K562 (cell line): ENCODE data around the gene B9D2. TPM values are rescaled to one million over a fixed set of nuclear protein-coding genes. Genes with fewer than 3 reads are reported as not detected.

Source experiments
- CXXC5 ChIP-seq: fragments of 250-450 bp; sonication (Bioruptor Pico); IDR thresholded peaks from 2 replicates; pipeline ENCODE4 v1.8.0; 2022; ENCODE audit warnings: inconsistent platforms, mild to moderate bottlenecking, moderate library complexity
- EGR1 ChIP-seq: fragments of 450-650 bp; conservative IDR thresholded peaks from 2 replicates; pipeline ENCODE4 v1.6.1; 2017; ENCODE audit warnings: mild to moderate bottlenecking
- FOXA3 ChIP-seq, 2 experiments: fragments of 450-650 bp in 1 of 2; sonication (generic) in 1 of 2; formaldehyde crosslinking; IDR thresholded peaks in 1 of 2; conservative IDR thresholded peaks in 1 of 2; 2 replicates each; pipeline versions ENCODE4 v1.4.0 to v1.8.0; 2020 to 2022; ENCODE audit warnings: mild to moderate bottlenecking in 2 of 2, missing genetic modification reagents in 1 of 2
- HNRNPL ChIP-seq: fragments of 200-400 bp; formaldehyde crosslinking; IDR thresholded peaks from 2 replicates; pipeline ENCODE4 v1.6.1; 2017; ENCODE audit warnings: low read depth, mild to moderate bottlenecking, low read length
- SIX5 ChIP-seq, 2 experiments: IDR thresholded peaks; 2 replicates each; pipeline ENCODE4 v1.6.1; 2011; ENCODE audit warnings: low read length in 2 of 2, borderline replicate concordance in 1 of 2, low read depth in 1 of 2, mild to moderate bottlenecking in 1 of 2, moderate library complexity in 1 of 2; ENCODE audit not compliant: insufficient read depth in 1 of 2
- SRSF7 ChIP-seq: fragments of 200-400 bp; formaldehyde crosslinking; optimal IDR thresholded peaks from 2 replicates; pipeline ENCODE3; 2017; ENCODE audit warnings: mild to moderate bottlenecking, low read depth, low read length
- ZNF239 ChIP-seq: fragments of 250-450 bp; sonication (Bioruptor Pico); IDR thresholded peaks from 2 replicates; pipeline ENCODE4 v1.4.0; 2020; ENCODE audit warnings: mild to moderate bottlenecking
- ZNF785 ChIP-seq: fragments of 250-450 bp; sonication (Bioruptor Pico); IDR thresholded peaks from 2 replicates; pipeline ENCODE4 v1.4.0; 2020; ENCODE audit warnings: mild to moderate bottlenecking
- polyA plus RNA-seq, 8 experiments: library from polyadenylated mRNA; depleted of rRNA in 4 of 8; stranded (reverse) in 5 of 8; unstranded in 3 of 8; fragments of >200 nt; fragmentation: Nextera tagmentation in 2 of 8; fragmentation: Illumina TruSeq in 1 of 8; extraction: Ambion mirVana in 2 of 8; extraction: Trizol in 1 of 8; gene quantifications; 2 replicates each; pipeline versions ENCODE4 v1.2.1 to v1.2.3, GENCODE V29; 2011 to 2014; ENCODE audit warnings: inconsistent platforms in 1 of 8, missing spikeins in 1 of 8
- total RNA-seq, 7 experiments: library from RNA; depleted of rRNA in 6 of 7; stranded (reverse); fragments of >200 nt in 6 of 7; fragmentation: Illumina TruSeq in 2 of 7; extraction: Trizol in 2 of 7; gene quantifications; 2 replicates each; pipeline versions ENCODE4 v1.2.1 to v1.2.3, GENCODE V29; 2011 to 2021; ENCODE audit warnings: low replicate concordance in 1 of 7
- TF ChIP-seq, protein P1 (sequence below): fragments of 450-650 bp; formaldehyde crosslinking; IDR thresholded peaks from 2 replicates; pipeline ENCODE4 v1.4.0; 2022; ENCODE audit warnings: mild to moderate bottlenecking, moderate library complexity
- TF ChIP-seq, protein P2 (sequence below): sonication (generic); formaldehyde crosslinking; IDR thresholded peaks from 2 replicates; pipeline ENCODE4 v1.8.1; 2022; ENCODE audit warnings: missing genetic modification reagents
- TF ChIP-seq, protein P3 (sequence below): IDR thresholded peaks from 2 replicates; pipeline ENCODE4 v1.6.1; 2012; ENCODE audit warnings: low read depth, low read length, improper control_type of control experiment, borderline replicate concordance
- TF ChIP-seq, protein P4 (sequence below), 2 experiments: fragments of 250-450 bp in 1 of 2; fragments of 450-650 bp in 1 of 2; sonication (Bioruptor Pico) in 1 of 2; IDR thresholded peaks; 2 replicates each; pipeline versions ENCODE4 v1.6.1 to v1.8.0; 2016 to 2021; ENCODE audit warnings: mild to moderate bottlenecking in 2 of 2, moderate library complexity in 2 of 2, missing compliant biosample characterization in 1 of 2, missing genetic modification characterization in 1 of 2

Gene B9D2
- total and polyA plus RNA-seq, 9 of the 15 experiments (the other 6 are each of a cell fraction or from before 2014, with no cell fraction given): 0.83 to 6.9 (median 2.8) TPM

DNA sequence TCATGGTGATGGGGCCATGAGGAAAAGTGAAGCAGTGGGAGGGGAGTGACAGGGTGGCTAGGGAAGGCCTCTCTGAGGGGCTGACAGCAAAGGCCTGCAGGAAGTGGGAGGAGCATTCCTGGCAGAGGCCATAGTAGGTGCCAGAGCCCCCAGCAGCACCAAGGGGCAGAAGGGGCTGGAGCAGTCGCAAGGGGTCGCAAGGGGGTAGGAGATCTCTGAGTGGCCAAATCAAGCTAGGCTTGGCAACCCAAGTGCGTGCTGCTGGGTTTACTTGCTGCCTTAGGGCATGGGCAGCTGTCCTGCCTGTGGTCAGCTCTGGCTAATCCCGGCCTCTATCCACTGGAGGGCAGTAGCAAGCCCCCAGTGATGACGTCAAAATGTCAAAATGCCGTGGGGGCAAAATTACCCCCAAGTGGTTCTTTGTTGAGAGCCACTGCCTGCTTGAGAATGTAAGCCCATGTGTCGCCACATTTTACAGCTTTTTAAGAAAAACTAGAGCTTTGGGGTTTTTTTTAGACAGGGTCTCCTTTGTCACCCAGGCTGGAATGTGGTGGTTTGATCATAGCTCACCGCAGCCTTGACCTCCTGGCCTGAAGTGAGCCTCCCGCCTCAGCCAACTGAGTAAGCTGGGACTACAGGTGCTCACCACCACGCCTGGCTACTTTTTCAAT lies 42.2 kb downstream of the B9D2 start (continued):
- TF ChIP-seq, protein P1, sequence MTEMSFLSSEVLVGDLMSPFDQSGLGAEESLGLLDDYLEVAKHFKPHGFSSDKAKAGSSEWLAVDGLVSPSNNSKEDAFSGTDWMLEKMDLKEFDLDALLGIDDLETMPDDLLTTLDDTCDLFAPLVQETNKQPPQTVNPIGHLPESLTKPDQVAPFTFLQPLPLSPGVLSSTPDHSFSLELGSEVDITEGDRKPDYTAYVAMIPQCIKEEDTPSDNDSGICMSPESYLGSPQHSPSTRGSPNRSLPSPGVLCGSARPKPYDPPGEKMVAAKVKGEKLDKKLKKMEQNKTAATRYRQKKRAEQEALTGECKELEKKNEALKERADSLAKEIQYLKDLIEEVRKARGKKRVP (CRISPR knock-in tag): no peak
- TF ChIP-seq, protein P2, sequence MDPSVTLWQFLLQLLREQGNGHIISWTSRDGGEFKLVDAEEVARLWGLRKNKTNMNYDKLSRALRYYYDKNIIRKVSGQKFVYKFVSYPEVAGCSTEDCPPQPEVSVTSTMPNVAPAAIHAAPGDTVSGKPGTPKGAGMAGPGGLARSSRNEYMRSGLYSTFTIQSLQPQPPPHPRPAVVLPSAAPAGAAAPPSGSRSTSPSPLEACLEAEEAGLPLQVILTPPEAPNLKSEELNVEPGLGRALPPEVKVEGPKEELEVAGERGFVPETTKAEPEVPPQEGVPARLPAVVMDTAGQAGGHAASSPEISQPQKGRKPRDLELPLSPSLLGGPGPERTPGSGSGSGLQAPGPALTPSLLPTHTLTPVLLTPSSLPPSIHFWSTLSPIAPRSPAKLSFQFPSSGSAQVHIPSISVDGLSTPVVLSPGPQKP (CRISPR knock-in tag): no peak
- no peak for TF ChIP-seq FOXA3 (CRISPR knock-in tag; conservative IDR thresholded peaks at IDR 0.05 in 1 of 2, IDR thresholded peaks at IDR 0.05 in 1 of 2)
- no peak for TF ChIP-seq SRSF7
- TF ChIP-seq HNRNPL: no peak
- TF ChIP-seq, protein P3, sequence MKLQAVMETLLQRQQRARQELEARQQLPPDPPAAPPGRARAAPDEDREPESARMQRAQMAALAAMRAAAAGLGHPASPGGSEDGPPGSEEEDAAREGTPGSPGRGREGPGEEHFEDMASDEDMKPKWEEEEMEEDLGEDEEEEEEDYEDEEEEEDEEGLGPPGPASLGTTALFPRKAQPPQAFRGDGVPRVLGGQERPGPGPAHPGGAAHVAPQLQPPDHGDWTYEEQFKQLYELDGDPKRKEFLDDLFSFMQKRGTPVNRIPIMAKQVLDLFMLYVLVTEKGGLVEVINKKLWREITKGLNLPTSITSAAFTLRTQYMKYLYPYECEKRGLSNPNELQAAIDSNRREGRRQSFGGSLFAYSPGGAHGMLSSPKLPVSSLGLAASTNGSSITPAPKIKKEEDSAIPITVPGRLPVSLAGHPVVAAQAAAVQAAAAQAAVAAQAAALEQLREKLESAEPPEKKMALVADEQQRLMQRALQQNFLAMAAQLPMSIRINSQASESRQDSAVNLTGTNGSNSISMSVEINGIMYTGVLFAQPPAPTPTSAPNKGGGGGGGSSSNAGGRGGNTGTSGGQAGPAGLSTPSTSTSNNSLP: no peak
- no peak; the same call in 1 of the 2 replicates for TF ChIP-seq CXXC5
- no peak for TF ChIP-seq SIX5 (IDR thresholded peaks at IDR 0.05; ENCODE audit: borderline replicate concordance in 1 of 2, insufficient read depth in 1 of 2, low read depth in 1 of 2, low read length in 2 of 2)
- no peak for TF ChIP-seq EGR1
- no peak for TF ChIP-seq ZNF785 (CRISPR knock-in tag)
- TF ChIP-seq, protein P4, sequence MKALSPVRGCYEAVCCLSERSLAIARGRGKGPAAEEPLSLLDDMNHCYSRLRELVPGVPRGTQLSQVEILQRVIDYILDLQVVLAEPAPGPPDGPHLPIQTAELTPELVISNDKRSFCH (CRISPR knock-in tag; IDR thresholded peaks at IDR 0.05): no peak
- TF ChIP-seq, protein P4 (tag; IDR thresholded peaks at IDR 0.05): peak; percentile 20; the same call in 1 of the 2 replicates
- no peak for TF ChIP-seq ZNF239
